ENCODE data around the gene TNFRSF25. TPM values are rescaled to one million over a fixed set of nuclear protein-coding genes. Genes with fewer than 3 reads are reported as not detected.

The TNFRSF25 gene
- total RNA-seq, 1 donor from 2014 or later = 27.9 TPM

GRCh38 chr1:6443339-6444115 is 22.4 kb downstream of the TNFRSF25 start:
- H3K4me3 Mint-ChIP-seq (ENCODE audit: unreplicated experiment) = no peak overlapping the region
- H3K36me3 Mint-ChIP-seq (ENCODE audit: unreplicated experiment) = no peaks in the 10 kb centered on the region
- no peak for TF ChIP-seq CTCF (IDR thresholded peaks at IDR 0.05)
- peaks cover 21% of the 10 kb centered on the region for H3K27me3 Mint-ChIP-seq (ENCODE audit: unreplicated experiment)
- H3K9me3 Mint-ChIP-seq (ENCODE audit: unreplicated experiment) = no peaks in the 10 kb centered on the region
- H3K27ac Mint-ChIP-seq (ENCODE audit: unreplicated experiment) = no peak overlapping the region
- peaks cover 9% of the 10 kb centered on the region for H3K4me1 Mint-ChIP-seq (ENCODE audit: unreplicated experiment)
- DNase-seq (ENCODE audit: extremely low spot score, unreplicated experiment) = no peak

GRCh38 chr1:6441586-6441985 is 24.4 kb downstream of the TNFRSF25 start:
- no peak for TF ChIP-seq CTCF (IDR thresholded peaks at IDR 0.05)
- peaks cover 19% of the 10 kb centered on the region for H3K27me3 Mint-ChIP-seq (ENCODE audit: unreplicated experiment)
- H3K36me3 Mint-ChIP-seq (ENCODE audit: unreplicated experiment) = no peaks in the 10 kb centered on the region
- H3K4me3 Mint-ChIP-seq (ENCODE audit: unreplicated experiment) = no peak overlapping the region
- no peaks in the 10 kb centered on the region for H3K9me3 Mint-ChIP-seq (ENCODE audit: unreplicated experiment)
- H3K4me1 Mint-ChIP-seq (ENCODE audit: unreplicated experiment) = peaks cover 17% of the 10 kb centered on the region
- no peak overlapping the region for H3K27ac Mint-ChIP-seq (ENCODE audit: unreplicated experiment)
- DNase-seq (ENCODE audit: extremely low spot score, unreplicated experiment) = no peak

GRCh38 chr1:6440198-6441126 is 25.5 kb downstream of the TNFRSF25 start:
- H3K9me3 Mint-ChIP-seq (ENCODE audit: unreplicated experiment) = no peaks in the 10 kb centered on the region
- H3K4me1 Mint-ChIP-seq (ENCODE audit: unreplicated experiment) = peaks cover 17% of the 10 kb centered on the region
- peak; percentile 48 for TF ChIP-seq CTCF (IDR thresholded peaks at IDR 0.05)
- no peak overlapping the region for H3K27ac Mint-ChIP-seq (ENCODE audit: unreplicated experiment)
- H3K27me3 Mint-ChIP-seq (ENCODE audit: unreplicated experiment) = peaks cover 14% of the 10 kb centered on the region
- no peak for DNase-seq (ENCODE audit: extremely low spot score, unreplicated experiment)
- H3K36me3 Mint-ChIP-seq (ENCODE audit: unreplicated experiment) = no peaks in the 10 kb centered on the region
- peak overlapping the region; percentile 14 for H3K4me3 Mint-ChIP-seq (ENCODE audit: unreplicated experiment)

- TF ChIP-seq CTCF (IDR thresholded peaks at IDR 0.05) = peak; percentile 90
- Mint-ChIP-seq H3K4me3 (ENCODE audit: unreplicated experiment) (no peak overlapping the region), H3K4me1 (ENCODE audit: unreplicated experiment) (peaks cover 17% of the 10 kb centered on the region), H3K36me3 (ENCODE audit: unreplicated experiment) (no peaks in the 10 kb centered on the region), H3K9me3 (ENCODE audit: unreplicated experiment) (no peaks in the 10 kb centered on the region), H3K27ac (ENCODE audit: unreplicated experiment) (no peak overlapping the region), H3K27me3 (ENCODE audit: unreplicated experiment) (peaks cover 14% of the 10 kb centered on the region)
- no peak for DNase-seq (ENCODE audit: extremely low spot score, unreplicated experiment)
Measured at GRCh38 chr1:6438047-6438525, 27.9 kb downstream of the TNFRSF25 start.
